ENCODE measurements around the gene TRAF6. TPM values are rescaled to one million over a fixed set of nuclear protein-coding genes. Genes with fewer than 3 reads are reported as not detected.

Gene TRAF6
- total RNA-seq, 1 experiment from 2014 or later = 10.9 TPM

- BruUV-seq (replicated peaks) = no TSS peak
- Histone ChIP-seq H3K9me3 (no peaks in the 10 kb centered on the region), H3K36me3 (ENCODE audit: control insufficient read depth, insufficient read depth, low read length) (no peaks in the 10 kb centered on the region), H3K27me3 (replicated peaks; ENCODE audit: control insufficient read depth, insufficient read depth, low read length) (no peaks in the 10 kb centered on the region), H3K4me3 (ENCODE audit: low read depth, low read length) (no peak overlapping the region), H3K4me1 (peaks cover 14% of the 10 kb centered on the region)
- intact Hi-C loops (cut with micrococcal nuclease; ENCODE audit: unreplicated experiment) = no loop called here
- no peaks in the 10 kb centered on the region for H3K9me3 Mint-ChIP-seq (ENCODE audit: unreplicated experiment)
- no peak overlapping the region for H3K27ac Mint-ChIP-seq (ENCODE audit: unreplicated experiment)
- no peak overlapping the region for H3K4me3 Mint-ChIP-seq (ENCODE audit: unreplicated experiment)
- H3K36me3 Mint-ChIP-seq (ENCODE audit: insufficient read depth, unreplicated experiment) = no peaks in the 10 kb centered on the region
- ChIA-PET POLR2A (no interaction called here), CTCF (no interaction called here)
- no peak for DNase-seq
- TF ChIP-seq, protein P1, sequence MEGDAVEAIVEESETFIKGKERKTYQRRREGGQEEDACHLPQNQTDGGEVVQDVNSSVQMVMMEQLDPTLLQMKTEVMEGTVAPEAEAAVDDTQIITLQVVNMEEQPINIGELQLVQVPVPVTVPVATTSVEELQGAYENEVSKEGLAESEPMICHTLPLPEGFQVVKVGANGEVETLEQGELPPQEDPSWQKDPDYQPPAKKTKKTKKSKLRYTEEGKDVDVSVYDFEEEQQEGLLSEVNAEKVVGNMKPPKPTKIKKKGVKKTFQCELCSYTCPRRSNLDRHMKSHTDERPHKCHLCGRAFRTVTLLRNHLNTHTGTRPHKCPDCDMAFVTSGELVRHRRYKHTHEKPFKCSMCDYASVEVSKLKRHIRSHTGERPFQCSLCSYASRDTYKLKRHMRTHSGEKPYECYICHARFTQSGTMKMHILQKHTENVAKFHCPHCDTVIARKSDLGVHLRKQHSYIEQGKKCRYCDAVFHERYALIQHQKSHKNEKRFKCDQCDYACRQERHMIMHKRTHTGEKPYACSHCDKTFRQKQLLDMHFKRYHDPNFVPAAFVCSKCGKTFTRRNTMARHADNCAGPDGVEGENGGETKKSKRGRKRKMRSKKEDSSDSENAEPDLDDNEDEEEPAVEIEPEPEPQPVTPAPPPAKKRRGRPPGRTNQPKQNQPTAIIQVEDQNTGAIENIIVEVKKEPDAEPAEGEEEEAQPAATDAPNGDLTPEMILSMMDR (IDR thresholded peaks at IDR 0.05; ENCODE audit: insufficient read depth in 1 of 2, low read depth in 1 of 2, low read length in 1 of 2, severe bottlenecking in 1 of 2, unreplicated experiment in 1 of 2) = no peak
- H3K27me3 Mint-ChIP-seq (ENCODE audit: insufficient read depth, unreplicated experiment) = no peaks in the 10 kb centered on the region
- peaks cover 17% of the 10 kb centered on the region for H3K4me1 Mint-ChIP-seq (ENCODE audit: low read depth, unreplicated experiment)
These were observed 51.0 kb downstream of the TRAF6 start for GRCh38 chr11:36459046-36459445.

DNA sequence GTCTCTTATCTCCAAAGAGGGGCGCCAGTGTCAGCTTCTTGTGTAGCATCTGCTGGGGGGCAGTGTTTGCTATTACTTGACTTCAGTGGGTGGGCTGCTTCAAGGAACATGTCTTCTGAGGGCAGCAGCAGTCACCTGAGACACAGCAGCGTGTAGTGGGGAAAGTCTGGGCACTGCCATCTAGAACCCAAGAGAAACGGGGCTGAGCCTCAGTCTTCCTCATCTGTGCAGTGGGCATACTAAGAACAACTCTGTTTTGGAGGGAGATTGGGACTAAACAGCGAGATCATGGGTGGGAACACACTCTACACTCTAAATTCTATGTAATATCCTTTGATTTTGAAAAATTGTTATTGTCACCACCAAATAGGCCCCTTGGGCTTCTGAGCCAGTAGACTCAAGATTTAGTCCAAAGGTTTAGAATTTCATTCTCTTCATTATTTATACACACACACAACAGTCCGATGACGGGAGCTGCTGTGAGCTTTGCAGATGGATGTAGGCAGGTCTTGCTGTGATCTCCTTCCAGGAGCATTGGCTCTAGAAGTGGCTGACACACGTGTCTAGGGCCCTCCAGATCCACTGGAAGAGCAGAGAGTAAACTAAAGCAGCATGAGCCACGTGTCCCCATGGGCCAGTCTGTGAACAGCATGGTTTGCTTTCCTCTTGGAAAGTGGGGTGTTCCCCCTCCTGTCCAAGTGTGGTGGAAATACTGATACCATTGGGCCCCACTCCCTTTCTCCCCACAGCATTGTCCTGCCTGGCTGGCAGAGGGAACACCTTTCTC is 51.8 kb downstream of the TRAF6 start:
- H3K4me1 ChIP-seq = peaks cover 22% of the 10 kb centered on the region
- ChIA-PET CTCF (no interaction called here), POLR2A (no interaction called here)
- intact Hi-C loops (cut with micrococcal nuclease; ENCODE audit: unreplicated experiment) = no loop called here
- TF ChIP-seq, protein P1 (IDR thresholded peaks at IDR 0.05; ENCODE audit: insufficient read depth in 1 of 2, low read depth in 1 of 2, low read length in 1 of 2, severe bottlenecking in 1 of 2, unreplicated experiment in 1 of 2) = no peak
- peaks cover 24% of the 10 kb centered on the region for H3K4me1 Mint-ChIP-seq (ENCODE audit: low read depth, unreplicated experiment)
- no peaks in the 10 kb centered on the region for H3K36me3 Mint-ChIP-seq (ENCODE audit: insufficient read depth, unreplicated experiment)
- no peak for DNase-seq
- BruUV-seq (replicated peaks) = no TSS peak
- no peak overlapping the region for H3K27ac Mint-ChIP-seq (ENCODE audit: unreplicated experiment)
- no peaks in the 10 kb centered on the region for H3K9me3 ChIP-seq
- H3K27me3 ChIP-seq (replicated peaks; ENCODE audit: control insufficient read depth, insufficient read depth, low read length) = no peaks in the 10 kb centered on the region
- H3K9me3 Mint-ChIP-seq (ENCODE audit: unreplicated experiment) = no peaks in the 10 kb centered on the region
- no peak overlapping the region for H3K4me3 Mint-ChIP-seq (ENCODE audit: unreplicated experiment)
- no peaks in the 10 kb centered on the region for H3K36me3 ChIP-seq (ENCODE audit: control insufficient read depth, insufficient read depth, low read length)
- no peak overlapping the region for H3K4me3 ChIP-seq (ENCODE audit: low read depth, low read length)
- no peaks in the 10 kb centered on the region for H3K27me3 Mint-ChIP-seq (ENCODE audit: insufficient read depth, unreplicated experiment)

DNA sequence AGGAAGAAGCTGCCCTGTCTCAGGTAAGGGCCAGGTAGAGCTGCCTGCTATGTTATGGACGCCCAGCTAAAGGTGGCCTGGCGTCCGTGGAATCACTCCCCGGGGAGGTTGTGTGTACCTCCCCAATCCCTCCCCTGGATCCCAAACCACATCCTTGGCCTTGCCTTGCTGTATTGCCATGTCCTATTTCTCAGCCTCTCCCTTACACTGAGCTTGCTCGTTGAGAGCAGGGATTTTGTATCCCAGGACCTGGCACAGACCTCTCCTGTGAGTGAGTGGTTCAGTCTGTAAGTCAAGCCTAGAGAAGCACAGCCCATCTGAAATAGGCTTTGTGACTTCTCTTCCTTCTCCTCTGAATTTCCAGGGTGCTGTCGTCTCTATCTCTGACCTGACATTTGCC is 53.9 kb downstream of the TRAF6 start:
- intact Hi-C loops (cut with micrococcal nuclease; ENCODE audit: unreplicated experiment) = no loop called here

More for the DNA sequence above, 53.9 kb downstream of the TRAF6 start:
- POLR2A ChIA-PET = no interaction called here
- Histone ChIP-seq H3K27me3 (replicated peaks; ENCODE audit: control insufficient read depth, insufficient read depth, low read length) (no peaks in the 10 kb centered on the region), H3K4me3 (ENCODE audit: low read depth, low read length) (no peak overlapping the region), H3K36me3 (ENCODE audit: control insufficient read depth, insufficient read depth, low read length) (no peaks in the 10 kb centered on the region), H3K9me3 (no peaks in the 10 kb centered on the region), H3K4me1 (peaks cover 35% of the 10 kb centered on the region)
- Mint-ChIP-seq H3K36me3 (ENCODE audit: insufficient read depth, unreplicated experiment) (no peaks in the 10 kb centered on the region), H3K27ac (ENCODE audit: unreplicated experiment) (no peak overlapping the region), H3K4me1 (ENCODE audit: low read depth, unreplicated experiment) (peaks cover 38% of the 10 kb centered on the region), H3K4me3 (ENCODE audit: unreplicated experiment) (no peak overlapping the region), H3K27me3 (ENCODE audit: insufficient read depth, unreplicated experiment) (no peaks in the 10 kb centered on the region), H3K9me3 (ENCODE audit: unreplicated experiment) (no peaks in the 10 kb centered on the region)
- BruUV-seq (replicated peaks) = no TSS peak
- DNase-seq = no peak
- TF ChIP-seq, protein P1 (IDR thresholded peaks at IDR 0.05; ENCODE audit: insufficient read depth in 1 of 2, low read depth in 1 of 2, low read length in 1 of 2, severe bottlenecking in 1 of 2, unreplicated experiment in 1 of 2) = no peak
- CTCF ChIA-PET = interaction anchor here (1.2 kb wide), 1 partner anchor 13 kb away, joined by 3 read pairs; no protein-coding TSS in a partner anchor
